ENCODE measurements around the gene SRRM5. TPM values are rescaled to one million over a fixed set of nuclear protein-coding genes. Genes with fewer than 3 reads are reported as not detected.

Gene SRRM5
- total RNA-seq, 3 donors from 2014 or later, result 0.14 to 0.63 (median 0.41) TPM

DNA sequence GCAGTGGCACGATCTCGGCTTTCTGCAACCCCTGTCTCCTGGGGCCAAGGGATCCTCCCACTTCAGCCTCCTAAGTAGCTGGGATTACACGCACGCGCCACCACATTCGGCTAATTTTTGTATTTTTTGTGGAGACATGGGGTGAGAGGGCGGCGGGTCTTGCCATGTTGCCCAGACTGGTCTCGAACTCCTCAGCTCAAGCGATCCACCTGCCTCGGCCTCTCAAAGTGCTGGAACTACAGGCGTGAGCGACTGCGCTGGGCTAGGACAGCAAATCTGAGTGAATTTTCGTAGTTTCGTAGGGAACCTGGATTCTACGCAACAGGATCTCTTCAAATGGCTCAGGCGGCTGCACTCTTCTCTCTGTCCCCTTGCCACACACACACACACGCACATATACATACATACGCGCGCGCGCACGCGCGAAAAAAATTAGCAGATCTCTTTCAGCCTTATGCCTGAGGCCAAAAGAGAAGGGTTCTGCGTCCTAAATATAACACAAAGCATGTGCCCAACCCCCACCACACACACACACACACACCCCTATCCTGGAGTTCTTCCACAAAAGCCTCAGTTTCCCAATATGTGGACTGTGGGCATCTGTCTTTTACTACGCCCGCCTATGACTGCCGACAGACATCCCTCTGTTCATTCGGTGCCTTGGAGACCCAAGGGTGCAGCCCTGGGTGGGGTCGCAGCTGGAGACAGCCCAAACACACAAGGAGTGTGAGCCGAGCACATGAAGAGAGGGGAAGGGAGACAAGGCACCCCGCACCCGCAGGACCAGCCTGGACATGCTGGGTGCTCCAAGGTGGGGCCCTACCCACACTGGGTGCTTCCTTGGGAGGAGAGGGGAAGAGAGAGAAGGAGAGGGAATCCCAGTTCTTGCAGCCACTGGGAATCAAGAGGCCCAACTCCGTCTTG is 35.7 kb upstream of the SRRM5 start:
- TF ChIP-seq, protein P1, sequence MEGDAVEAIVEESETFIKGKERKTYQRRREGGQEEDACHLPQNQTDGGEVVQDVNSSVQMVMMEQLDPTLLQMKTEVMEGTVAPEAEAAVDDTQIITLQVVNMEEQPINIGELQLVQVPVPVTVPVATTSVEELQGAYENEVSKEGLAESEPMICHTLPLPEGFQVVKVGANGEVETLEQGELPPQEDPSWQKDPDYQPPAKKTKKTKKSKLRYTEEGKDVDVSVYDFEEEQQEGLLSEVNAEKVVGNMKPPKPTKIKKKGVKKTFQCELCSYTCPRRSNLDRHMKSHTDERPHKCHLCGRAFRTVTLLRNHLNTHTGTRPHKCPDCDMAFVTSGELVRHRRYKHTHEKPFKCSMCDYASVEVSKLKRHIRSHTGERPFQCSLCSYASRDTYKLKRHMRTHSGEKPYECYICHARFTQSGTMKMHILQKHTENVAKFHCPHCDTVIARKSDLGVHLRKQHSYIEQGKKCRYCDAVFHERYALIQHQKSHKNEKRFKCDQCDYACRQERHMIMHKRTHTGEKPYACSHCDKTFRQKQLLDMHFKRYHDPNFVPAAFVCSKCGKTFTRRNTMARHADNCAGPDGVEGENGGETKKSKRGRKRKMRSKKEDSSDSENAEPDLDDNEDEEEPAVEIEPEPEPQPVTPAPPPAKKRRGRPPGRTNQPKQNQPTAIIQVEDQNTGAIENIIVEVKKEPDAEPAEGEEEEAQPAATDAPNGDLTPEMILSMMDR (IDR thresholded peaks at IDR 0.05), result no peak
- Histone ChIP-seq H3K9me3 (no peaks in the 10 kb centered on the region), H3K36me3 (ENCODE audit: low read depth) (no peaks in the 10 kb centered on the region), H3K4me3 (no peak overlapping the region), H3K4me1 (ENCODE audit: low read depth) (peaks cover 13% of the 10 kb centered on the region)
- intact Hi-C loops (cut with DNase I, micrococcal nuclease), result no loop called here
- ATAC-seq, result no peak
- DNase-seq, result peak in 2 of 3 donors; percentile 45 to 53

DNA sequence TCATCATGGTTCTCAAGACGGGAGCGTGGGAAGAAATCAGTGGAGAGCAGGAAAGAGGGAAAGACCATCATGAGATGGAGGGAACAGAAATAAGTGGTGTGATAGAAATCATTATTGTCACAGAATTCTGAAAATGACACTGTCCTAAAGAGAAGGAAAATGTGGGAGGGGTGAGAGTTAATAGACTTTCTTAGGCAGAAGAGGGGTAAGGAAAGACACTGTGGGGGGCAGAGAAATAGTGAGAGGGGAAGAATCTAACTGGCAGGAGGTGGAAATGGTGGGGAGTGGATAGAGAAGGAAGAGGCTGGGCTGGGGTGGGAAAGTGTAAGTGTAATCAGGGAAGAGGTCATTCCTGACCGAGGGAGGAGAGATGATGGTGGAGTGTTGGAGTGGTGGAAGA is 33.1 kb upstream of the SRRM5 start:
- H3K4me1 ChIP-seq (ENCODE audit: low read depth), result peaks cover 10% of the 10 kb centered on the region
- TF ChIP-seq, protein P1 (IDR thresholded peaks at IDR 0.05), result no peak
- DNase-seq (no peak), ATAC-seq (no peak)
- H3K9me3 ChIP-seq, result no peaks in the 10 kb centered on the region
- no peak overlapping the region for H3K4me3 ChIP-seq
- intact Hi-C loops (cut with DNase I, micrococcal nuclease), result no loop called here
- H3K36me3 ChIP-seq (ENCODE audit: low read depth), result no peaks in the 10 kb centered on the region

DNA sequence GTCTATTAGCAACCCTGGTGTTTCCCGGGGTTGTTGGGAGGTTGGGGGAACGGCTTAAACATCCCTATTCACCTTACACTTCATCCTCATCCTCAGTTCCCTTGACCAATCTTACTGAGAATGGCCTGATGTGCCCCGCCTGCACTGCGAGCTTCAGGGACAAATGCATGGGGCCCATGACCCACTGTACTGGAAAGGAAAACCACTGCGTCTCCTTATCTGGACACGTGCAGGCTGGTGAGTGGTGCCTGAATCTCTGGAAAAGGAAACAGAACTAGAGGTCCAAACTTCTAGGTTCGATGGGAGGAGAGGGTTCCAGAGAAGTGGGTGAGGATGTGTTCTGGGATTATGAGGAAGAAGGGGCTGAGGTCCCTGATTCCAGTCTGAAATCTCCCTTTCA is 30.4 kb upstream of the SRRM5 start:
- DNase-seq (no peak), ATAC-seq (no peak)
- TF ChIP-seq, protein P1 (IDR thresholded peaks at IDR 0.05), result no peak
- H3K9me3 ChIP-seq, result no peaks in the 10 kb centered on the region
- H3K36me3 ChIP-seq (ENCODE audit: low read depth), result no peaks in the 10 kb centered on the region
- no peak overlapping the region for H3K4me3 ChIP-seq
- no peaks in the 10 kb centered on the region for H3K4me1 ChIP-seq (ENCODE audit: low read depth)
- intact Hi-C loops (cut with DNase I, micrococcal nuclease), result no loop called here

DNA sequence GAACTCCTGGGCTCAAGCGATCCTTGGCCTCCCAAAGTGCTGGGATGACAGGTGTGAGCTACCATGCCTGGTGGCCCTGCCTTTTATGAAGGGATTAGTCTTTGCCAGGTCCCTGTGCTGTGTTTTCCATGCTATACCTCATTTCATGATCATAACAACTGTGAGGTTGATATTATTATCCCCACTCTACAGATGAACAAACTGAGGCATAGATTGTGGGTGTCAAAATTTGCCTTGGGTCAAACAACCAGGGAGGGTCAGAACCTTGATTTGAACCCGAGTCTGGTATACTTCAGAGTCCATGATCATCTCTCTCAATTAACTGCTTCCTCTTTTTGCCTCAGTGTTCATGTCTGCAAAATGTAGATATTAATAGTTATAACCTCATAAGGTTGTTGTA is 29.4 kb upstream of the SRRM5 start:
- Histone ChIP-seq H3K9me3 (no peaks in the 10 kb centered on the region), H3K4me3 (no peak overlapping the region), H3K4me1 (ENCODE audit: low read depth) (no peaks in the 10 kb centered on the region), H3K36me3 (ENCODE audit: low read depth) (no peaks in the 10 kb centered on the region)
- DNase-seq, result no peak
- no peak for ATAC-seq
- TF ChIP-seq, protein P1 (IDR thresholded peaks at IDR 0.05), result no peak
- intact Hi-C loops (cut with DNase I, micrococcal nuclease), result no loop called here

DNA sequence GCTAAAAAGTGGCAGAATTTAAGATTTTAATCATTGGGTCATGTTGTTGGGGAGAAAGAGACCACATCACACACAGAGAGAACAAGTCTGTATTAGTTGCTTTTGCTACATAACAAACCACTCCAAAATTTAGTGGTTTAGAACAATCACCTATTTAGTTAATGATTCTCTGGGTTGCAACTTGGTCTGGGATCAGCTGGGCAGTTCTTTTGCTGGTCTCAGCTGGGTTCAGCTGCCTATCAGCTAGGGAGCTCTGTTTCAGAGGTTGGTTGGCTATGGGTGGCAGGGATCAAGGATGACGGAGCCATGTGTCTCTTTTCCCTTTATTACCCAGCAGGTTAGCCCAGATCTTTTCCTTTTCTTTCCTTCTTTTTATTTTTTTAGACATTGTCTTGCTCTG is 27.4 kb upstream of the SRRM5 start:
- no peaks in the 10 kb centered on the region for H3K9me3 ChIP-seq
- H3K4me3 ChIP-seq, result no peak overlapping the region
- TF ChIP-seq, protein P1 (IDR thresholded peaks at IDR 0.05), result no peak
- no peaks in the 10 kb centered on the region for H3K4me1 ChIP-seq (ENCODE audit: low read depth)
- no peak for DNase-seq
- ATAC-seq, result no peak
- H3K36me3 ChIP-seq (ENCODE audit: low read depth), result no peaks in the 10 kb centered on the region
- intact Hi-C loops (cut with DNase I, micrococcal nuclease), result no loop called here

Measured in mucosa of descending colon (tissue), 3 donors.